DND-41 (cell line): ENCODE data around the gene KDM8.

ENCODE experiments used
- ATAC-seq: fragments of 200-7000 bp; cut with Tn5 transposase; 3 replicates; pipeline ENCODE4 v1.9.1; 2021; ENCODE audit warnings: low read depth; ENCODE audit not compliant: insufficient read depth
- DNase-seq: peaks from one replicate; pipeline ENCODE4 v3.0.0-alpha.2; 2020
- H2AFZ ChIP-seq: 2 replicates; pipeline ENCODE4 v1.6.0; 2012; ENCODE audit warnings: low read depth, low read length
- H3K27ac ChIP-seq: 2 replicates; pipeline ENCODE4 v1.5.1; 2012; ENCODE audit warnings: low read length, inconsistent platforms
- H3K27me3 ChIP-seq: fragments of 200-600 bp; sonication (generic); 2 replicates; pipeline ENCODE4 v1.6.0; 2012; ENCODE audit warnings: low read length, mild to moderate bottlenecking, inconsistent platforms; ENCODE audit not compliant: insufficient read depth, poor library complexity
- H3K36me3 ChIP-seq: 2 replicates; pipeline ENCODE4 v1.5.1; 2012; ENCODE audit warnings: low read length, inconsistent platforms; ENCODE audit not compliant: insufficient read depth
- H3K4me1 ChIP-seq: 2 replicates; pipeline ENCODE4 v1.5.1; 2012; ENCODE audit warnings: mild to moderate bottlenecking, low read length; ENCODE audit not compliant: insufficient read depth
- H3K4me2 ChIP-seq: 2 replicates; pipeline ENCODE4 v1.6.0; 2012; ENCODE audit warnings: mild to moderate bottlenecking, moderate library complexity, low read length, inconsistent platforms; ENCODE audit not compliant: insufficient read depth
- H3K4me3 ChIP-seq, 2 experiments: fragments of 200-600 bp in 1 of 2; shearing (Covaris generic) in 1 of 2; 2 replicates each; pipeline ENCODE4 v1.5.1; 2012 to 2016; ENCODE audit warnings: inconsistent platforms in 2 of 2, low read length in 2 of 2, mild to moderate bottlenecking in 2 of 2, low read depth in 1 of 2, moderate library complexity in 1 of 2
- H3K79me2 ChIP-seq: 2 replicates; pipeline ENCODE4 v1.6.0; 2012; ENCODE audit warnings: low read length, inconsistent platforms; ENCODE audit not compliant: insufficient read depth
- H3K9ac ChIP-seq: 2 replicates; pipeline ENCODE4 v1.6.0; 2012; ENCODE audit warnings: low read depth, mild to moderate bottlenecking, inconsistent platforms, low read length, moderate library complexity
- H3K9me3 ChIP-seq: 2 replicates; pipeline ENCODE4 v1.5.1; 2012; ENCODE audit warnings: low read length, moderate library complexity, mild to moderate bottlenecking, inconsistent platforms; ENCODE audit not compliant: insufficient read depth, severe bottlenecking
- H4K20me1 ChIP-seq: 2 replicates; pipeline ENCODE4 v1.6.0; 2012; ENCODE audit warnings: low read length; ENCODE audit not compliant: insufficient read depth
- CTCF ChIP-seq: IDR thresholded peaks from 2 replicates; pipeline ENCODE4 v1.5.1; 2012; ENCODE audit warnings: borderline replicate concordance, low read length, moderate library complexity, mild to moderate bottlenecking; ENCODE audit not compliant: poor library complexity, severe bottlenecking; ENCODE audit errors: extremely low read depth
- EZH2 ChIP-seq: IDR thresholded peaks from 3 replicates; pipeline ENCODE4 v1.6.1; 2012; ENCODE audit warnings: borderline replicate concordance, low read depth, mild to moderate bottlenecking, moderate library complexity, low read length, inconsistent platforms; ENCODE audit not compliant: severe bottlenecking

Gene KDM8

GRCh38 chr16:27174798-27175197, 28.5 kb upstream of the KDM8 start:
- peak overlapping the region; percentile 93 for H3K27ac ChIP-seq
- H3K9ac ChIP-seq, result peak overlapping the region; percentile 50
- H3K4me1 ChIP-seq, result peaks cover 72% of the 10 kb centered on the region
- TF ChIP-seq CTCF (peak; percentile 20), EZH2 (no peak)
- no peaks in the 10 kb centered on the region for H3K79me2 ChIP-seq
- ATAC-seq (no peak), DNase-seq (peak; percentile 40)
- H3K27me3 ChIP-seq, result no peaks in the 10 kb centered on the region
- no peaks in the 10 kb centered on the region for H3K36me3 ChIP-seq
- H3K9me3 ChIP-seq, result peaks cover 2% of the 10 kb centered on the region
- H3K4me2 ChIP-seq, result no peak overlapping the region
- H4K20me1 ChIP-seq, result no peaks in the 10 kb centered on the region
- H2AFZ ChIP-seq, result no peak overlapping the region
- no peak overlapping the region for H3K4me3 ChIP-seq

GRCh38 chr16:27175888-27176287, 27.4 kb upstream of the KDM8 start:
- Histone ChIP-seq H3K9me3 (peaks cover 2% of the 10 kb centered on the region), H4K20me1 (no peaks in the 10 kb centered on the region), H3K4me3 (no peak overlapping the region), H3K27ac (peak overlapping the region; percentile 93), H3K79me2 (no peaks in the 10 kb centered on the region), H2AFZ (no peak overlapping the region), H3K9ac (peak overlapping the region; percentile 15; the same call in 1 of the 2 replicates), H3K27me3 (no peaks in the 10 kb centered on the region), H3K4me2 (no peak overlapping the region), H3K36me3 (no peaks in the 10 kb centered on the region), H3K4me1 (peaks cover 70% of the 10 kb centered on the region)
- DNase-seq (no peak), ATAC-seq (no peak)
- no peak for TF ChIP-seq EZH2

- Histone ChIP-seq H3K4me1 (peaks cover 64% of the 10 kb centered on the region), H3K79me2 (no peaks in the 10 kb centered on the region), H4K20me1 (no peaks in the 10 kb centered on the region), H3K9me3 (no peaks in the 10 kb centered on the region), H2AFZ (no peak overlapping the region), H3K27ac (peak overlapping the region; percentile 74), H3K4me3 (no peak overlapping the region), H3K27me3 (no peaks in the 10 kb centered on the region), H3K4me2 (no peak overlapping the region), H3K36me3 (no peaks in the 10 kb centered on the region), H3K9ac (no peak overlapping the region)
- TF ChIP-seq EZH2 (no peak), CTCF (no peak)
- DNase-seq (no peak), ATAC-seq (no peak)
Observed at GRCh38 chr16:27177031-27177774, 26.1 kb upstream of the KDM8 start.

GRCh38 chr16:27179500-27180072, 23.7 kb upstream of the KDM8 start:
- peak overlapping the region; percentile 60 for H2AFZ ChIP-seq
- H3K79me2 ChIP-seq, result no peaks in the 10 kb centered on the region
- no peaks in the 10 kb centered on the region for H4K20me1 ChIP-seq
- DNase-seq (peak; percentile 86), ATAC-seq (peak; percentile 87)
- no peaks in the 10 kb centered on the region for H3K36me3 ChIP-seq
- H3K4me2 ChIP-seq, result no peak overlapping the region
- H3K9ac ChIP-seq, result peak overlapping the region; percentile 20
- peaks cover 40% of the 10 kb centered on the region for H3K4me1 ChIP-seq
- H3K9me3 ChIP-seq, result no peaks in the 10 kb centered on the region
- H3K27ac ChIP-seq, result peak overlapping the region; percentile 74
- H3K27me3 ChIP-seq, result no peaks in the 10 kb centered on the region
- TF ChIP-seq EZH2 (no peak), CTCF (peak; percentile 97)
- H3K4me3 ChIP-seq, result no peak overlapping the region
